CD8-positive, alpha-beta memory T cell (primary cell): ENCODE measurements around the gene SPATA6. TPM values are rescaled to one million over a fixed set of nuclear protein-coding genes. Genes with fewer than 3 reads are reported as not detected.
"Not testable (repeated sequence)": the region's sequence is repeated elsewhere in the genome, so short reads cannot be mapped to it uniquely, and the experiment has no call there.

Experiments used
- CTCF ChIA-PET: fragments of 350-600 bp; sonication (Branson Sonifier 250); formaldehyde crosslinking; loops from one replicate; lab custom pipeline; 2021; ENCODE audit warnings: antibody characterized with exemption; lab: Charles Lee
- POLR2A ChIA-PET: fragments of 350-600 bp; sonication (Branson Sonifier 250); formaldehyde crosslinking; loops from one replicate; lab custom pipeline; 2021; ENCODE audit warnings: antibody characterized with exemption; lab: Charles Lee
- DNase-seq, 5 donors: peaks; one replicate each; pipeline versions ENCODE4 v3.0.0 to v3.0.0-alpha.2; 2020 to 2022; ENCODE audit warnings: mixed read lengths in 1 of 5
- H3K27ac ChIP-seq: one replicate; pipeline ENCODE4 v1.7.0; 2013; ENCODE audit warnings: low read depth, mild to moderate bottlenecking, low read length, moderate library complexity
- H3K27me3 ChIP-seq: 2 replicates; pipeline ENCODE4 v1.7.0; 2013; ENCODE audit warnings: low read length, mild to moderate bottlenecking; ENCODE audit not compliant: insufficient read depth, poor library complexity, severe bottlenecking
- H3K36me3 ChIP-seq: 2 replicates; pipeline ENCODE4 v1.7.0; 2013; ENCODE audit warnings: mild to moderate bottlenecking, low read length, moderate library complexity; ENCODE audit not compliant: insufficient read depth
- H3K4me1 ChIP-seq: 2 replicates; pipeline ENCODE4 v1.7.0; 2013; ENCODE audit warnings: mild to moderate bottlenecking, low read length, moderate library complexity; ENCODE audit not compliant: insufficient read depth
- H3K4me3 ChIP-seq: 2 replicates; pipeline ENCODE4 v1.7.0; 2013; ENCODE audit warnings: mild to moderate bottlenecking, low read length
- H3K9me3 ChIP-seq: 2 replicates; pipeline ENCODE4 v1.7.0; 2013; ENCODE audit warnings: mild to moderate bottlenecking, low read length
- H3K27ac Mint-ChIP-seq, 8 donors: one replicate each; pipeline ENCODE4 v1.8.0; 2020 to 2021; ENCODE audit warnings: mixed read lengths in 8 of 8, mild to moderate bottlenecking in 6 of 8, inconsistent platforms in 3 of 8, moderate library complexity in 3 of 8
- H3K27me3 Mint-ChIP-seq, 2 donors: one replicate each; pipeline ENCODE4 v1.8.0; 2020 to 2021; ENCODE audit warnings: mixed read lengths in 2 of 2, mild to moderate bottlenecking in 1 of 2, moderate library complexity in 1 of 2
- H3K36me3 Mint-ChIP-seq, 3 donors: one replicate each; pipeline ENCODE4 v1.8.0; 2020 to 2021; ENCODE audit warnings: mixed read lengths in 3 of 3, inconsistent platforms in 1 of 3, mild to moderate bottlenecking in 1 of 3
- H3K4me1 Mint-ChIP-seq, 3 donors: one replicate each; pipeline ENCODE4 v1.8.0; 2020 to 2021; ENCODE audit warnings: mixed read lengths in 3 of 3, inconsistent platforms in 1 of 3, mild to moderate bottlenecking in 1 of 3
- H3K4me3 Mint-ChIP-seq, 7 donors: one replicate each; pipeline ENCODE4 v1.8.0; 2020 to 2021; ENCODE audit warnings: mixed read lengths in 7 of 7, mild to moderate bottlenecking in 6 of 7, moderate library complexity in 4 of 7, inconsistent platforms in 2 of 7
- H3K9me3 Mint-ChIP-seq, 5 donors: one replicate each; pipeline ENCODE4 v1.8.0; 2020 to 2022; ENCODE audit warnings: mixed read lengths in 5 of 5, mild to moderate bottlenecking in 3 of 5, moderate library complexity in 2 of 5, inconsistent platforms in 1 of 5
- polyA plus RNA-seq: library from polyadenylated mRNA; unstranded; fragments of 300-500 nt; fragmentation: Illumina TruSeq; gene quantifications from one replicate; pipeline ENCODE4 v1.2.3, GENCODE V29; 2021
- total RNA-seq, 2 experiments: library from RNA; stranded (reverse); gene quantifications; one replicate each; pipeline ENCODE4 v1.2.3, GENCODE V29; 2021

SPATA6 gene
- total RNA-seq (under 1 TPM; 0.35 to 0.72 TPM), polyA plus RNA-seq (1.6 TPM)

DNA sequence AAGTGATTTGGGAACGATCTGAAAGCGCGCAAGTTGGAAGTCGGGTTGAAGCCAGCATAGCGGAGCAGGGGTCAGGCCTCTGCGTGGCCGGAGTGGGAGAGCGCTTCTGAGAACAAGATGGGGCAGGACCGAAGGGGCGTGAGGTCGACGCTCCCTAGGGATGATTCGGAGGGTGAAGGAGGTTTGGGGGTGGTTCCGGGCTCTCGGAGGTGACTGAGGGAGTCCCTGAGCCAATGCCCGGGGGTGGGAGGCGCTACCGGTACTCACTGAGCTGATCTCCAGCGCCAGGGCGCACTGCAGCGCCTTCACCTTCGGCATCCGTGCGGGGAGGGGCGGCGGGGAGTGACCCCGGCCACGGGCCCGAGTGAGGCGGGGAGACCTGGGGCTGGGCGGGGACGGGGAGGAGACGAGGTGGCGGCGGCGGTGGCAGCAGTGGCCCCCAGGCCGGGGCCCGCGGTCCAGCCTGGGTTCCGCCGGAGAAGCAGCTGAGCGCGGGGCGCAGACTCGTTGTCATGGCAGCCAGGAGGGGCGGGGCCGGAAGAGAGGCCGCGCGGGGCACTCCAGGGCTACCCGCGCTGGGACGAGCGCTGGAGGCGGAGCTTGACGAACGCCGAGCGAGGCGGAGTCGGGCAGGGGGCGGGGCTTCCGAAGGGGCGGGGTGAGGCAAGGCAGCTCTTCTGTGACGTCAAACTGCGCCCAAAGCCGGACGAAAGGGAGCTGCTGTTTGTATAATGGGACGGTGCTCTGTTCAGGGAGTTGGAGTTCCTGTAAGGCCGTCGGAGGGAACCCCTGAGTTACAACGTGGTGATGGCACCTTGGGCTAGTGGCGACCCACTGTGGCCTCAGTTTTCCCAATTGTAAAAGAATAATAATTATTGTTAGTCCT lies at the start of gene SPATA6:
Gene SPATA6 (minus strand): TSS at position 514 of the 886 bp plus-strand sequence. CDS start 196 bp downstream, at position 318.
- H3K4me1 ChIP-seq, result peaks cover 14% of the 10 kb centered on the region
- ChIA-PET CTCF (interaction anchor here (1.2 kb wide), 1 partner anchor 26 kb away, joined by 3 read pairs; no protein-coding TSS in a partner anchor), POLR2A (no interaction called here)
- Mint-ChIP-seq H3K27me3 (peaks cover 39 to 57% of the 10 kb centered on the region in 2 donors), H3K4me3 (peak within 1 kb of the TSS; percentile 67 to 86 (median 83)), H3K27ac (peak within 1 kb of the TSS; percentile 9 to 93 (median 71)), H3K36me3 (peaks cover 0 to 5% (median 0%) of the 10 kb centered on the region in 3 donors), H3K4me1 (peaks cover 26 to 31% (median 30%) of the 10 kb centered on the region in 3 donors), H3K9me3 (peaks cover 0 to 19% (median 10%) of the 10 kb centered on the region in 5 donors)
- H3K9me3 ChIP-seq, result no peaks in the 10 kb centered on the region
- no peaks in the 10 kb centered on the region for H3K36me3 ChIP-seq
- peak within 1 kb of the TSS; percentile 67 for H3K4me3 ChIP-seq
- peak within 1 kb of the TSS; percentile 6 for H3K27ac ChIP-seq
- DNase-seq, result peak; percentile 61 to 92 (median 79)
- no peaks in the 10 kb centered on the region for H3K27me3 ChIP-seq

DNA sequence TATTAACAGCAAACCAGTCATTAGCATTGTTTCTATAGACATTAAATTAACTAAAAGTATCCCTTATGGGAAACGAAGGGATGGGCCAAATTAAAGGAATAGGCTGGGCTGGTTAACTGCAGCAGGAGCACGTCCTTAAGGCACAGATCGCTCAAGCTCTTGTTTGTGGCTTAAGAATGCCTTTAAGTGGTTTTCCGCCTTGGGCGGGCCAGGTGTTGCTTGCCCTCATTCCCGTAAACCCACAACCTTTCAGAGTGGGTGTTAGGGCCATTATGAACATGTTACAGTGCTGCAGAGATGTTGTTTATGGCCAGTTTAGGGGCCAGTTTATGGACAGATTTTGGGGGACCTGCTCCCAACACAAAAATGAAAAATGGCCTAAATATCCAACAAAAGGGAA lies 47.9 kb upstream of the SPATA6 start:
- H3K4me3 Mint-ChIP-seq, POLR2A ChIA-PET, H3K9me3 Mint-ChIP-seq, H3K27ac ChIP-seq, H3K27me3 ChIP-seq, DNase-seq, H3K27ac Mint-ChIP-seq, H3K9me3 ChIP-seq, H3K4me1 ChIP-seq, H3K36me3 Mint-ChIP-seq, H3K36me3 ChIP-seq, H3K4me3 ChIP-seq, H3K4me1 Mint-ChIP-seq, CTCF ChIA-PET: not testable (repeated sequence)
- peaks cover 5 to 15% of the 10 kb centered on the region in 2 donors for H3K27me3 Mint-ChIP-seq

DNA sequence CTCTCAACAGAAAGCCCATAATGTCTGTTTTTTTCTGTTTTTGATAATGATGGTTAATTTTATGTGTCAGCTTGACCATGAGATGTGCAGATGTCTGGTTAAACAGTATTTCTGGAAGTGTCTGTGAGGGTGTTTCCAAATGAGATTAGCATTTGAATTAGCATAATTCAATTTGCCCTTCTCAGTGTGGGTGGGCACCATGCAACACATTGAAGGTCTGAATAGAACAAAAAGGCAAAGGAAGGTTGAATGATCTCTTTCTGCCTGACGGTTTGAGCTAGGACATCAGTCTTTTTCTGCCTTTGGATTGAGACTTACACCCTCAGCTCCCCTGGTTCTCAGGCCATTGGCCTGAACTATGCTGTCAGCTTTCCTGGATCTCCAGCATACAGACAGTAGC lies 34.9 kb upstream of the SPATA6 start:
- Mint-ChIP-seq H3K9me3 (no peaks in the 10 kb centered on the region), H3K36me3 (peaks cover 0 to 4% (median 0%) of the 10 kb centered on the region in 3 donors), H3K4me3 (no peak overlapping the region), H3K27ac (no peak overlapping the region), H3K27me3 (peaks cover 5 to 9% of the 10 kb centered on the region in 2 donors), H3K4me1 (no peaks in the 10 kb centered on the region)
- Histone ChIP-seq H3K27me3 (no peaks in the 10 kb centered on the region), H3K4me3 (no peak overlapping the region), H3K4me1 (no peaks in the 10 kb centered on the region), H3K9me3 (no peaks in the 10 kb centered on the region), H3K27ac (no peak overlapping the region), H3K36me3 (no peaks in the 10 kb centered on the region)
- DNase-seq, result no peak
- POLR2A ChIA-PET, result no interaction called here
- CTCF ChIA-PET, result no interaction called here

DNA sequence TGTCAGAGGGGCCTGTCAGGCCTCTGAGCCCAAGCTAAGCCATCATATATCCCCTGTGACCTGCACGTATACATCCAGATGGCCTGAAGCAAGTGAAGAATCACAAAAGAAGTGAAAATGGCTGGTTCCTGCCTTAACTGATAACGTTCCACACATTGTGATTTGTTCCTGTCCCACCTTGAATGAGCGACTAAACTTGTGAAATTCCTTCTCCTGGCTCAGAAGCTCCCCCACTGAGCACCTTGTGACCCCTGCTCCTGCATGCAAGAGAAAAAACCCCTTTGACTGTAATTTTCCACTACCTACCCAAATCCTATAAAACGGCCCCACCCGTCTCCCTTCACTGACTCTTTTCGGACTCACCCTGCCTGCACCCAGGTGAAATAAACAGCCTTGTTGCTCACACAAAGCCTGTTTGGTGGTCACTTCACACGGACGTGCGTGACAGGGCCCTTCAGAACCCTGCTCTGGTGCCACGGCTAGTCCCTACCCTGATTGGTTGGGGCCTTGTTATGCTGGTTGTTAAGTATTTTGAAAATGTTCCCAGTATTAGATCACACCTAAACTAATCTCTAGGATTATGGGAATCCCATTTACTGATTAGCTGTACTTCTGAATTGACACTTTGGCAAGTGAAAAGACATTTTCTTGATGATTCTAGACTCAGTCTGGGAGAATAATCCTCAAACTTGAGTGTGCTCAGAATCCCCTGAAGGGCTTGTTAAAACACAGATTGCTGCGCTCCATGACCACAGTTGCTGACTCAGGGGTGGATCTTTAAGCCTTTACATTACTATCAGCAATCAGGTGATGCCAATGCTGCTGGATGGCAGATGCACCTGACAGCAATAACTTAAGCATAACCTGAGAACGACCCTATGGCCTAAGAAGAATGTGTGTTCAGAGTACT lies 28.8 kb upstream of the SPATA6 start:
- H3K9me3 Mint-ChIP-seq, result peaks cover 0 to 3% (median 0%) of the 10 kb centered on the region in 5 donors
- peak overlapping the region in 1 of 8 donors; percentile 84 for H3K27ac Mint-ChIP-seq
- no peaks in the 10 kb centered on the region for H3K36me3 Mint-ChIP-seq
- ChIA-PET CTCF (no interaction called here), POLR2A (no interaction called here)
- peaks cover 0 to 1% (median 0%) of the 10 kb centered on the region in 3 donors for H3K4me1 Mint-ChIP-seq
- no peak for DNase-seq
- H3K9me3 ChIP-seq, result no peaks in the 10 kb centered on the region
- no peak overlapping the region for H3K4me3 ChIP-seq
- no peak overlapping the region for H3K27ac ChIP-seq
- H3K4me3 Mint-ChIP-seq, result no peak overlapping the region
- H3K4me1 ChIP-seq, result no peaks in the 10 kb centered on the region
- H3K27me3 Mint-ChIP-seq, result peaks cover 0 to 3% of the 10 kb centered on the region in 2 donors
- no peaks in the 10 kb centered on the region for H3K27me3 ChIP-seq
- H3K36me3 ChIP-seq, result no peaks in the 10 kb centered on the region

DNA sequence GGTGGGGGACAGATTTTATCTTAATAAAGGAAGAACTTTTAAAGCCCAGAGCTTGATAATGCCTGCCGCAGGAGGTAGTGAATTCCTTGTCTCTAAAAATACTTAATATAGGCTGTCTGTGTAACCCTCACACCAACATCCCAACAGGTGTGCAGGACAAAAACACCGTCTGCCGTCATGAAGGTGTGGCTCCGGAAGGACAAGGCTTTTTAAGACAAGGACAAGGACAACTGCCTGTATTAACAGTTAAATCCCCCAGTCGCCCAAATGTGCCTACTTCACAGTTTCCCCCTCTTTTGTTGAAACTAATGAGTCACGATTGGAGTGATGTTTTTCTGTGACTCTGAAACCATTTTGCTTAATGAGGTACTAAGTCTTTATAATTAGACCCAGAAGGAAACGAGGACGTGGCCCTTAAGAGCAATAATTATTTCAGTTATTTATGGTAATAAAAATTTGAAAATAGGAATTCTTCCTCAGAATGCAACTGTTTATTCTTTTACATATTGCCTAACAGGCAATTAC lies 27.3 kb upstream of the SPATA6 start:
- Histone ChIP-seq H3K27ac (no peak overlapping the region), H3K9me3 (no peaks in the 10 kb centered on the region), H3K27me3 (no peaks in the 10 kb centered on the region), H3K4me1 (no peaks in the 10 kb centered on the region), H3K36me3 (no peaks in the 10 kb centered on the region), H3K4me3 (no peak overlapping the region)
- Mint-ChIP-seq H3K4me3 (no peak overlapping the region), H3K4me1 (peaks cover 0 to 1% (median 0%) of the 10 kb centered on the region in 3 donors), H3K36me3 (no peaks in the 10 kb centered on the region), H3K9me3 (peaks cover 0 to 3% (median 0%) of the 10 kb centered on the region in 5 donors), H3K27me3 (peaks cover 0 to 9% of the 10 kb centered on the region in 2 donors), H3K27ac (no peak overlapping the region)
- ChIA-PET CTCF (no interaction called here), POLR2A (no interaction called here)
- DNase-seq, result no peak

DNA sequence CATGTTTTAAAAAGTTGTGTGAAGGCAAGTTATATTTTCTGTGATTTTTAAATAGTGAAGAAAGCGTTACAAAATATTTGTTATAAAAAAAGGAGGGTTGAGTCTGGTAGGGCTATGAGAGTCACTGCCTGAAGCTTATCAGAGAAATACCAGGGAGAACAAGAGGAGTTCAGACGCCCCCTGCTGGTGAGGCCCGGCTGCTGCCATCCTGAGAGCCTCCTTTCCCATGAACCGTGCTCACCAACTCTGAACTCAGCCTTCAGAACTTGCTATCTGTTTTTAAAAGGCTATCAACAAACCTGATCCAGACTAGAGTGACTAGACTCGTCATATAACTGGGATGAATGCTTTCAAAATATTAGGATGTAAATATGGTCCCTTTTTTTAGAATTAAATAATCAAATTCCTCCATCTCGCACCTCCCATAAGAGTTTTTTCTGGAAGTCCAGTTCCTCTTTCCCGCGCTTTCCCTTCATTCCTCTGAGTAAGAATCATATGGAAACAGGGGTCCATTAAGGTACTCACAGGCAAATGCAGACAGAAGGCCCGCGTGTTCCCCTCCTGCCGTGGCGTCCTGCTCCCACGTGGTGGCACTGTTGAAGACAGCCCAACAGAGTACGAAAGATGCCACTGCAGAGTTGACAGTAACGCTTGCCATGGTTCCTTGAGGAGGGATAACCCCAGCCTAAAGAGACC lies 26.2 kb upstream of the SPATA6 start:
- H3K4me1 Mint-ChIP-seq, result peaks cover 0 to 1% (median 0%) of the 10 kb centered on the region in 3 donors
- POLR2A ChIA-PET, result no interaction called here
- Histone ChIP-seq H3K36me3 (no peaks in the 10 kb centered on the region), H3K9me3 (no peaks in the 10 kb centered on the region), H3K27me3 (no peaks in the 10 kb centered on the region), H3K4me3 (no peak overlapping the region), H3K4me1 (no peaks in the 10 kb centered on the region), H3K27ac (no peak overlapping the region)
- peak in 4 of 5 donors; percentile 7 to 48 (median 45) for DNase-seq
- no peaks in the 10 kb centered on the region for H3K36me3 Mint-ChIP-seq
- H3K27me3 Mint-ChIP-seq, result peaks cover 3 to 9% of the 10 kb centered on the region in 2 donors
- H3K9me3 Mint-ChIP-seq, result peaks cover 0 to 3% (median 0%) of the 10 kb centered on the region in 5 donors
- CTCF ChIA-PET, result interaction anchor here (1.1 kb wide), 1 partner anchor 26 kb away, joined by 3 read pairs; the partner anchor contains the start of gene SPATA6
- peak overlapping the region in 1 of 8 donors; percentile 60 for H3K27ac Mint-ChIP-seq
- peak overlapping the region in 1 of 7 donors; percentile 82 for H3K4me3 Mint-ChIP-seq

DNA sequence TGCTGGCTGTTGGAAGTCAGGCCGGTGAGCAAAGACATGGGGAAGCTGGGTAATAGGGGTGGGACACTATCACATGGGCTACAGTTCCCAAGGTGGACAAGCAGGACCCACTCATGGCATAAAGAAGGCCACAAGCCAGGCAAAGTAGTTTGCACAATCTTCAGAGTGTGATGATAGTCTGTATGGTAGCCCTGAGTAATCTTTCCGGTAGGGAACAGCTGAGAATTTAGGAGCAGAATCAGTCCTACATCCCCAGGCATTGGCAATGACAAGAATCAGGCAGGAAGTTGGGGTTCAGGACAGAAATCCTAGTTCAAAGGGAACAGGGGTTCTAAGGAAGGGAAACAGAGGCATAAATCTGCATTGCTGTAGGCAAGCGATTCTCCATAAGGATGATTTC lies 23.9 kb upstream of the SPATA6 start:
- no peak for DNase-seq
- H3K9me3 ChIP-seq, result no peaks in the 10 kb centered on the region
- Mint-ChIP-seq H3K27ac (peak overlapping the region in 1 of 8 donors; percentile 11), H3K9me3 (peaks cover 0 to 3% (median 0%) of the 10 kb centered on the region in 5 donors), H3K4me3 (no peak overlapping the region), H3K4me1 (peaks cover 0 to 1% (median 0%) of the 10 kb centered on the region in 3 donors), H3K27me3 (peaks cover 6 to 9% of the 10 kb centered on the region in 2 donors), H3K36me3 (no peaks in the 10 kb centered on the region)
- H3K36me3 ChIP-seq, result no peaks in the 10 kb centered on the region
- POLR2A ChIA-PET, result no interaction called here
- no peak overlapping the region for H3K4me3 ChIP-seq
- no peak overlapping the region for H3K27ac ChIP-seq
- H3K4me1 ChIP-seq, result no peaks in the 10 kb centered on the region
- CTCF ChIA-PET, result no interaction called here
- H3K27me3 ChIP-seq, result no peaks in the 10 kb centered on the region
